Activated effector memory CD4-positive, alpha-beta T cell treated with anti-CD3 and anti-CD28 coated beads, Interleukin-2, amount 50 U/mL, for 16 hours (primary cell): ENCODE measurements around the gene UBE3B.
A peak's percentile ranks its signal among the peaks of the same experiment; 100 is the strongest.

Experiments used
- DNase-seq: peaks from one replicate; pipeline ENCODE4 v3.0.0-alpha.2; 2020

Gene UBE3B

GRCh38 chr12:109497675-109498074, 20.2 kb downstream of the UBE3B start:
- DNase-seq, result no peak

- no peak for DNase-seq
Measured at GRCh38 chr12:109500406-109501185, 23.2 kb downstream of the UBE3B start.

- DNase-seq, result no peak
Measured at GRCh38 chr12:109501299-109501698, 23.9 kb downstream of the UBE3B start.

- no peak for DNase-seq
Measured at GRCh38 chr12:109502332-109502731, 24.9 kb downstream of the UBE3B start.

GRCh38 chr12:109503611-109504010, 26.2 kb downstream of the UBE3B start:
- no peak for DNase-seq

GRCh38 chr12:109504068-109504467, 26.6 kb downstream of the UBE3B start:
- no peak for DNase-seq

GRCh38 chr12:109510196-109510595, 32.8 kb downstream of the UBE3B start:
- DNase-seq, result no peak

- DNase-seq, result no peak
Measured at GRCh38 chr12:109512608-109513007, 35.2 kb downstream of the UBE3B start.

- no peak for DNase-seq
Measured at GRCh38 chr12:109513051-109513450, 35.6 kb downstream of the UBE3B start.

GRCh38 chr12:109513977-109514376, 36.5 kb downstream of the UBE3B start:
- no peak for DNase-seq

GRCh38 chr12:109517619-109518018, 40.2 kb downstream of the UBE3B start:
- no peak for DNase-seq

GRCh38 chr12:109518820-109519665, 41.6 kb downstream of the UBE3B start:
- peak; percentile 81 for DNase-seq

GRCh38 chr12:109519787-109520186, 42.4 kb downstream of the UBE3B start:
- DNase-seq, result no peak

- peak; percentile 47 for DNase-seq
Measured at GRCh38 chr12:109521831-109522230, 44.4 kb downstream of the UBE3B start.

GRCh38 chr12:109523071-109523470, 45.6 kb downstream of the UBE3B start:
- DNase-seq, result peak; percentile 30

GRCh38 chr12:109523504-109523903, 46.1 kb downstream of the UBE3B start:
- no peak for DNase-seq

- peak; percentile 52 for DNase-seq
Measured at GRCh38 chr12:109524466-109525278, 47.2 kb downstream of the UBE3B start.

- no peak for DNase-seq
Measured at GRCh38 chr12:109525279-109525585, 47.8 kb downstream of the UBE3B start.

- no peak for DNase-seq
Measured at GRCh38 chr12:109527489-109528123, 50.2 kb downstream of the UBE3B start.

- no peak for DNase-seq
Measured at GRCh38 chr12:109529691-109530640, 52.5 kb downstream of the UBE3B start.

- no peak for DNase-seq
Measured at GRCh38 chr12:109531411-109531810, 54.0 kb downstream of the UBE3B start.
